GM19455 (cell line): ENCODE measurements around the gene CRACDL.

Experiments
- ATAC-seq: cut with Tn5 transposase; IDR thresholded peaks from one replicate; pipeline ENCODE4 v1.9.1; 2021; ENCODE audit not compliant: unreplicated experiment

Gene CRACDL

GRCh38 chr2:98866033-98866432 lies 70.0 kb downstream of the CRACDL start:
- no peak for ATAC-seq

GRCh38 chr2:98861601-98862000 lies 74.4 kb downstream of the CRACDL start:
- no peak for ATAC-seq

- ATAC-seq: no peak
Observed at GRCh38 chr2:98859323-98859722, 76.7 kb downstream of the CRACDL start.

- ATAC-seq: no peak
Observed at GRCh38 chr2:98857001-98857400, 79.0 kb downstream of the CRACDL start.

GRCh38 chr2:98854682-98855081 lies 81.3 kb downstream of the CRACDL start:
- ATAC-seq: no peak

GRCh38 chr2:98852932-98853331 lies 83.1 kb downstream of the CRACDL start:
- no peak for ATAC-seq

- no peak for ATAC-seq
Observed at GRCh38 chr2:98850074-98850473, 86.0 kb downstream of the CRACDL start.

GRCh38 chr2:98849113-98849512 lies 86.9 kb downstream of the CRACDL start:
- ATAC-seq: no peak

- no peak for ATAC-seq
Observed at GRCh38 chr2:98847853-98848252, 88.2 kb downstream of the CRACDL start.

- ATAC-seq: no peak
Observed at GRCh38 chr2:98846041-98846440, 90.0 kb downstream of the CRACDL start.

- no peak for ATAC-seq
Observed at GRCh38 chr2:98842136-98842535, 93.9 kb downstream of the CRACDL start.

GRCh38 chr2:98839292-98839691 lies 96.7 kb downstream of the CRACDL start:
- no peak for ATAC-seq

- no peak for ATAC-seq
Observed at GRCh38 chr2:98835831-98836385, 100.1 kb downstream of the CRACDL start.

GRCh38 chr2:98833917-98834263 lies 102.1 kb downstream of the CRACDL start:
- ATAC-seq: no peak

GRCh38 chr2:98833172-98833916 lies 102.7 kb downstream of the CRACDL start:
- ATAC-seq: no peak

- ATAC-seq: no peak
Observed at GRCh38 chr2:98832172-98832571, 103.9 kb downstream of the CRACDL start.

- no peak for ATAC-seq
Observed at GRCh38 chr2:98830571-98831145, 105.4 kb downstream of the CRACDL start.

- no peak for ATAC-seq
Observed at GRCh38 chr2:98829581-98830270, 106.3 kb downstream of the CRACDL start.

GRCh38 chr2:98828793-98829371 lies 107.1 kb downstream of the CRACDL start:
- no peak for ATAC-seq

GRCh38 chr2:98828369-98828744 lies 107.7 kb downstream of the CRACDL start:
- no peak for ATAC-seq

- ATAC-seq: no peak
Observed at GRCh38 chr2:98827625-98828368, 108.2 kb downstream of the CRACDL start.
